T-cell (primary cell): ENCODE measurements around the gene TMPRSS5. TPM values are rescaled to one million over a fixed set of nuclear protein-coding genes. Genes with fewer than 3 reads are reported as not detected.
"Not testable (repeated sequence)": the region's sequence is repeated elsewhere in the genome, so short reads cannot be mapped to it uniquely, and the experiment has no call there.

Experiments
- ATAC-seq, 4 experiments: fragments of 200-7000 bp in 3 of 4; fragments of 150-1000 bp in 1 of 4; cut with Tn5 transposase; replicated peaks in 1 of 4; 1 replicate in 3 of 4; 2 replicates in 1 of 4; pipeline ENCODE4 v1.10.0; 2021; ENCODE audit warnings: moderate library complexity in 3 of 4, mild to moderate bottlenecking in 2 of 4, moderate number of reproducible peaks in 1 of 4
- CTCF ChIA-PET, 2 donors: fragments of 300-600 bp; sonication (Branson Sonifier 250); formaldehyde crosslinking; loops; one replicate each; lab custom pipeline; 2022; ENCODE audit warnings: antibody characterized with exemption in 2 of 2; lab: Charles Lee
- POLR2A ChIA-PET, 2 donors: fragments of 300-600 bp; sonication (Branson Sonifier 250); formaldehyde crosslinking; loops; one replicate each; lab custom pipeline; 2022; ENCODE audit warnings: antibody characterized with exemption in 2 of 2; lab: Charles Lee
- DNase-seq, 35 experiments: peaks; one replicate each; pipeline versions ENCODE4 v3.0.0 to v3.0.0-alpha.2; 2013 to 2023
- H3K27ac ChIP-seq: one replicate; pipeline ENCODE4 v1.5.1; 2013; ENCODE audit warnings: low read length
- H3K27me3 ChIP-seq, 2 experiments: replicated peaks in 1 of 2; 1 replicate in 1 of 2; 2 replicates in 1 of 2; pipeline versions ENCODE4 v1.6.1 to v1.7.0; 2013; ENCODE audit warnings: low read length in 1 of 2, mixed read lengths in 1 of 2; ENCODE audit not compliant: control insufficient read depth in 2 of 2, insufficient read depth in 2 of 2; ENCODE audit errors: extremely low read depth in 1 of 2
- H3K36me3 ChIP-seq, 2 donors: 1 replicate in 1 of 2; 2 replicates in 1 of 2; pipeline versions ENCODE4 v1.6.1 to v1.7.0; 2013; ENCODE audit warnings: low read length in 1 of 2; ENCODE audit not compliant: control insufficient read depth in 2 of 2, insufficient read depth in 1 of 2; ENCODE audit errors: extremely low read depth in 1 of 2
- H3K4me1 ChIP-seq, 2 experiments: 1 replicate in 1 of 2; 2 replicates in 1 of 2; pipeline versions ENCODE4 v1.6.1 to v1.7.0; 2013; ENCODE audit warnings: low read length in 2 of 2, mixed read lengths in 1 of 2; ENCODE audit not compliant: insufficient read depth in 2 of 2, control insufficient read depth in 1 of 2; ENCODE audit errors: extremely low read depth in 1 of 2
- H3K4me3 ChIP-seq, 2 donors: 1 replicate in 1 of 2; 2 replicates in 1 of 2; pipeline versions ENCODE4 v1.5.1 to v1.7.0; 2013; ENCODE audit warnings: mild to moderate bottlenecking in 2 of 2, low read length in 1 of 2, moderate library complexity in 1 of 2; ENCODE audit not compliant: control insufficient read depth in 1 of 2; ENCODE audit errors: extremely low read depth in 1 of 2
- H3K9me3 ChIP-seq: 2 replicates; pipeline ENCODE4 v1.7.0; 2013
- H3K27ac Mint-ChIP-seq, 2 donors: one replicate each; pipeline ENCODE4 v1.8.0; 2020 to 2021; ENCODE audit warnings: mild to moderate bottlenecking in 2 of 2, mixed read lengths in 2 of 2
- H3K27me3 Mint-ChIP-seq, 2 donors: one replicate each; pipeline ENCODE4 v1.8.0; 2021 to 2022; ENCODE audit warnings: mixed read lengths in 2 of 2
- H3K36me3 Mint-ChIP-seq: one replicate; pipeline ENCODE4 v1.8.0; 2021; ENCODE audit warnings: mixed read lengths
- H3K4me1 Mint-ChIP-seq, 3 donors: one replicate each; pipeline ENCODE4 v1.8.0; 2020 to 2022; ENCODE audit warnings: mixed read lengths in 3 of 3, mild to moderate bottlenecking in 1 of 3
- H3K4me3 Mint-ChIP-seq, 3 donors: one replicate each; pipeline ENCODE4 v1.8.0; 2020 to 2022; ENCODE audit warnings: mild to moderate bottlenecking in 3 of 3, mixed read lengths in 3 of 3, moderate library complexity in 3 of 3
- H3K9me3 Mint-ChIP-seq, 3 donors: one replicate each; pipeline ENCODE4 v1.8.0; 2020 to 2022; ENCODE audit warnings: mixed read lengths in 3 of 3
- WGBS: methylation state at CpG from one replicate; pipeline ENCODE4 v1.1.5; 2013; ENCODE audit warnings: missing lambda C conversion rate; ENCODE audit not compliant: insufficient coverage; 5-methylcytosine and 5-hydroxymethylcytosine counted together
- total RNA-seq, 35 experiments: library from RNA in 6 of 35; stranded (reverse) in 6 of 35; fragments of 120-200 nt in 1 of 35; gene quantifications; one replicate each; pipeline versions ENCODE4 v1.2.1 to v1.2.4 and lab custom pipeline; 2013 to 2026

The TMPRSS5 gene
- total RNA-seq, 5 donors from 2014 or later (not counting 1 experiment from before 2014, with no cell fraction given): 0.76 to 1.7 (median 1.2) TPM

GRCh38 chr11:113721462-113722066 is 15.5 kb upstream of the TMPRSS5 start:
- no peak overlapping the region for H3K4me3 ChIP-seq
- H3K36me3 ChIP-seq: no peaks in the 10 kb centered on the region
- no peaks in the 10 kb centered on the region for H3K27me3 Mint-ChIP-seq
- no peak overlapping the region for H3K4me3 Mint-ChIP-seq
- no peak overlapping the region for H3K27ac ChIP-seq
- H3K36me3 Mint-ChIP-seq: peaks cover 47% of the 10 kb centered on the region
- H3K9me3 ChIP-seq: no peaks in the 10 kb centered on the region
- ATAC-seq: no peak
- DNase-seq: no peak
- no peaks in the 10 kb centered on the region for H3K27me3 ChIP-seq
- ChIA-PET POLR2A (no interaction called here), CTCF (no interaction called here)
- WGBS: 93% methylated on average over 2 of the region's 3 CpGs
- H3K9me3 Mint-ChIP-seq: peaks cover 0 to 3% (median 0%) of the 10 kb centered on the region in 3 donors
- no peaks in the 10 kb centered on the region for H3K4me1 Mint-ChIP-seq
- H3K4me1 ChIP-seq: no peaks in the 10 kb centered on the region
- H3K27ac Mint-ChIP-seq: no peak overlapping the region

DNA sequence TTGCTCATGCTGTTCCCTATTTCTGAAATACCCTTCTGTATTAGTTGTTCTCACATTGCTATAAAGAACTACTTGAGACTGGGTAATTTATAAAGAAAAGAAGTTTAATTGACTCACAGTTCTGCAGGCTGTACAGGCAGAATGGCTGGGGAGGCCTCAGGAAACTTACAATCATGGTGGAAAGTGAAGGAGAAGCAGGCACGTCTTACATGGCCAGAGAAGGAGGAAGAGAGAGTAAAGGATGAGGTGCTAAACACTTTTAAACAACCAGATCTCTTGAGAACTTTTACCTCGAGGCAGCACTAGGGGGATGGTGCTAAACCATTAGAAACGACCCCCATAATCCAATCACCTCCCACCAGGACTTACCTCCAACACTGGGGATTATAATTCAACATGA is 14.4 kb upstream of the TMPRSS5 start:
- H3K4me3 ChIP-seq, DNase-seq, ATAC-seq, H3K4me3 Mint-ChIP-seq, H3K4me1 ChIP-seq, POLR2A ChIA-PET, H3K9me3 ChIP-seq, H3K4me1 Mint-ChIP-seq, H3K27ac ChIP-seq, H3K36me3 ChIP-seq, CTCF ChIA-PET, H3K27ac Mint-ChIP-seq, H3K9me3 Mint-ChIP-seq, H3K27me3 Mint-ChIP-seq, H3K27me3 ChIP-seq: not testable (repeated sequence)
- H3K36me3 Mint-ChIP-seq: peaks cover 57% of the 10 kb centered on the region
- no CpG with 5 or more reads among the region's 3 CpGs for WGBS

- Mint-ChIP-seq H3K9me3 (peaks cover 0 to 9% (median 3%) of the 10 kb centered on the region in 3 donors), H3K4me1 (no peaks in the 10 kb centered on the region), H3K27ac (no peak overlapping the region), H3K4me3 (no peak overlapping the region), H3K36me3 (peaks cover 61% of the 10 kb centered on the region), H3K27me3 (no peaks in the 10 kb centered on the region)
- Histone ChIP-seq H3K36me3 (no peaks in the 10 kb centered on the region), H3K27ac (no peak overlapping the region), H3K4me1 (no peaks in the 10 kb centered on the region), H3K27me3 (no peaks in the 10 kb centered on the region), H3K9me3 (no peaks in the 10 kb centered on the region), H3K4me3 (no peak overlapping the region)
- DNase-seq (no peak), ATAC-seq (no peak)
- POLR2A ChIA-PET: no interaction called here
- CTCF ChIA-PET: no interaction called here
- whole genome bisulfite sequencing: no CpG with 5 or more reads among the region's 2 CpGs
Observed at GRCh38 chr11:113715882-113716625, 9.9 kb upstream of the TMPRSS5 start.

GRCh38 chr11:113715273-113715672 is 9.2 kb upstream of the TMPRSS5 start:
- Histone ChIP-seq H3K27ac (no peak overlapping the region), H3K4me3 (no peak overlapping the region), H3K4me1 (no peaks in the 10 kb centered on the region), H3K36me3 (no peaks in the 10 kb centered on the region), H3K27me3 (no peaks in the 10 kb centered on the region), H3K9me3 (no peaks in the 10 kb centered on the region)
- no peak for DNase-seq
- Mint-ChIP-seq H3K9me3 (peaks cover 0 to 14% (median 4%) of the 10 kb centered on the region in 3 donors), H3K4me1 (no peaks in the 10 kb centered on the region), H3K27me3 (no peaks in the 10 kb centered on the region), H3K36me3 (peaks cover 54% of the 10 kb centered on the region), H3K27ac (no peak overlapping the region), H3K4me3 (no peak overlapping the region)
- no peak for ATAC-seq
- WGBS: 89% methylated on average over 1 of the region's 1 CpG
- ChIA-PET CTCF (no interaction called here), POLR2A (no interaction called here)

GRCh38 chr11:113710989-113711388 is 4.9 kb upstream of the TMPRSS5 start:
- Histone ChIP-seq H3K4me1 (no peaks in the 10 kb centered on the region), H3K36me3 (no peaks in the 10 kb centered on the region), H3K4me3 (no peak overlapping the region), H3K27me3 (peaks cover 0 to 4% of the 10 kb centered on the region in 2 experiments), H3K27ac (no peak overlapping the region), H3K9me3 (no peaks in the 10 kb centered on the region)
- DNase-seq: no peak
- no peak for ATAC-seq
- CTCF ChIA-PET: no interaction called here
- H3K27ac Mint-ChIP-seq: no peak overlapping the region
- H3K36me3 Mint-ChIP-seq: peaks cover 50% of the 10 kb centered on the region
- WGBS: no CpG with 5 or more reads among the region's 1 CpG
- peaks cover 13 to 44% (median 16%) of the 10 kb centered on the region in 3 donors for H3K9me3 Mint-ChIP-seq
- no peaks in the 10 kb centered on the region for H3K4me1 Mint-ChIP-seq
- no peaks in the 10 kb centered on the region for H3K27me3 Mint-ChIP-seq
- POLR2A ChIA-PET: no interaction called here
- H3K4me3 Mint-ChIP-seq: no peak overlapping the region

DNA sequence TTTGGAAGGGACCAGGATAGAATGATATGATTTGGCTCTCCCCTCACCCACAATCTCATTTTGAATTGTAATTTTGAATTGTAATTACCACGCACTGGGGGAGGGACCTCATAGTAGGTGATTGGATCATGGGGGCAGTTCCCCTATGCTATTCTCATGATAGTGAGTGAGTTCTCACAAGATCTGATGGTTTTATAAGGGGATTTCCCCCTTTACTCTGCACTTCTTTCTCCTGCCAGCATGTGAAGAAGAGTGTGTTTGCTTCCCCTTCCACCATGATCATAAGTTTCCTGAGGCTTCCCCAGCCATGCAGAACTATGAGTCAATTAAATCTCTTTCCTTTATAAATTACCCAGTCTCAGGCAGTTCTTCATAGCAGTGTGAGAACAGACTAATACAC is 2.6 kb downstream of the TMPRSS5 start:
- H3K4me1 ChIP-seq, POLR2A ChIA-PET, H3K4me3 Mint-ChIP-seq, H3K27ac Mint-ChIP-seq, H3K27me3 ChIP-seq, H3K9me3 ChIP-seq, ATAC-seq, H3K4me1 Mint-ChIP-seq, H3K4me3 ChIP-seq, DNase-seq, H3K36me3 ChIP-seq, H3K27me3 Mint-ChIP-seq, H3K27ac ChIP-seq: not testable (repeated sequence)
- Mint-ChIP-seq H3K36me3 (peaks cover 33% of the 10 kb centered on the region), H3K9me3 (peaks cover 10 to 19% (median 14%) of the 10 kb centered on the region in 3 donors)
- no CpG with 5 or more reads among the region's 1 CpG for WGBS
- CTCF ChIA-PET: interaction anchor here in 1 of 2 donors (0.7 kb wide), 1 partner anchor 63 kb away, joined by 3 read pairs; no protein-coding TSS in a partner anchor
